Measurements from ENCODE around the gene BUB3.

The BUB3 gene

GRCh38 chr10:123134343-123134914 is 19.8 kb upstream of the BUB3 start:
- Histone ChIP-seq H3K36me3 (ENCODE audit: control insufficient read depth, insufficient read depth, low read length) (no peaks in the 10 kb centered on the region), H3K9me3 (ENCODE audit: control insufficient read depth, low read length) (no peaks in the 10 kb centered on the region), H3K27ac (ENCODE audit: insufficient read depth, low read depth, low read length, poor library complexity, severe bottlenecking) (no peak overlapping the region), H3K4me3 (ENCODE audit: insufficient read depth, low read depth, low read length) (no peak overlapping the region), H3K4me1 (ENCODE audit: control insufficient read depth, insufficient read depth, low read length) (peaks cover 27% of the 10 kb centered on the region), H3K27me3 (ENCODE audit: control insufficient read depth, insufficient read depth, low read length, poor library complexity, severe bottlenecking) (peaks cover 100% of the 10 kb centered on the region)
- WGBS, 2 experiments, result 2 to 3% methylated on average over 42 of the region's 42 CpGs

GRCh38 chr10:123134915-123135414 is 19.2 kb upstream of the BUB3 start:
- Histone ChIP-seq H3K4me3 (ENCODE audit: insufficient read depth, low read depth, low read length) (peak overlapping the region; percentile 29), H3K36me3 (ENCODE audit: control insufficient read depth, insufficient read depth, low read length) (no peaks in the 10 kb centered on the region), H3K27ac (ENCODE audit: insufficient read depth, low read depth, low read length, poor library complexity, severe bottlenecking) (no peak overlapping the region), H3K27me3 (ENCODE audit: control insufficient read depth, insufficient read depth, low read length, poor library complexity, severe bottlenecking) (peaks cover 100% of the 10 kb centered on the region), H3K4me1 (ENCODE audit: control insufficient read depth, insufficient read depth, low read length) (peaks cover 32% of the 10 kb centered on the region), H3K9me3 (ENCODE audit: control insufficient read depth, low read length) (no peaks in the 10 kb centered on the region)
- 1% methylated on average over 46 of the region's 46 CpGs for WGBS, 2 experiments

- Histone ChIP-seq H3K27me3 (ENCODE audit: control insufficient read depth, insufficient read depth, low read length, poor library complexity, severe bottlenecking) (peaks cover 100% of the 10 kb centered on the region), H3K4me1 (ENCODE audit: control insufficient read depth, insufficient read depth, low read length) (peaks cover 34% of the 10 kb centered on the region), H3K27ac (ENCODE audit: insufficient read depth, low read depth, low read length, poor library complexity, severe bottlenecking) (no peak within 1 kb of the TSS), H3K9me3 (ENCODE audit: control insufficient read depth, low read length) (no peaks in the 10 kb centered on the region), H3K36me3 (ENCODE audit: control insufficient read depth, insufficient read depth, low read length) (no peaks in the 10 kb centered on the region), H3K4me3 (ENCODE audit: insufficient read depth, low read depth, low read length) (peak within 1 kb of the TSS; percentile 29)
- 0 to 1% methylated on average over 76 of the region's 76 CpGs for WGBS, 2 experiments
Observed at GRCh38 chr10:123135415-123136141, 18.6 kb upstream of the BUB3 start, which contains the start of gene HMX3. HMX3 (plus strand) TSS chr10:123135970; CDS start chr10:123136051, 81 bp downstream.

- Histone ChIP-seq H3K27ac (ENCODE audit: insufficient read depth, low read depth, low read length, poor library complexity, severe bottlenecking) (no peak overlapping the region), H3K27me3 (ENCODE audit: control insufficient read depth, insufficient read depth, low read length, poor library complexity, severe bottlenecking) (peaks cover 100% of the 10 kb centered on the region), H3K4me1 (ENCODE audit: control insufficient read depth, insufficient read depth, low read length) (peaks cover 34% of the 10 kb centered on the region), H3K4me3 (ENCODE audit: insufficient read depth, low read depth, low read length) (peak overlapping the region; percentile 29), H3K9me3 (ENCODE audit: control insufficient read depth, low read length) (no peaks in the 10 kb centered on the region), H3K36me3 (ENCODE audit: control insufficient read depth, insufficient read depth, low read length) (no peaks in the 10 kb centered on the region)
- WGBS, 2 experiments, result 1% methylated on average over 59 of the region's 59 CpGs
Observed at GRCh38 chr10:123136221-123136805, 17.9 kb upstream of the BUB3 start.

GRCh38 chr10:123136806-123137642 is 17.2 kb upstream of the BUB3 start:
- Histone ChIP-seq H3K4me1 (ENCODE audit: control insufficient read depth, insufficient read depth, low read length) (peaks cover 34% of the 10 kb centered on the region), H3K27me3 (ENCODE audit: control insufficient read depth, insufficient read depth, low read length, poor library complexity, severe bottlenecking) (peaks cover 100% of the 10 kb centered on the region), H3K27ac (ENCODE audit: insufficient read depth, low read depth, low read length, poor library complexity, severe bottlenecking) (no peak overlapping the region), H3K9me3 (ENCODE audit: control insufficient read depth, low read length) (no peaks in the 10 kb centered on the region), H3K4me3 (ENCODE audit: insufficient read depth, low read depth, low read length) (peak overlapping the region; percentile 29), H3K36me3 (ENCODE audit: control insufficient read depth, insufficient read depth, low read length) (no peaks in the 10 kb centered on the region)
- 1% methylated on average over 83 of the region's 83 CpGs for WGBS, 2 experiments

GRCh38 chr10:123139165-123139520 is 15.1 kb upstream of the BUB3 start:
- Histone ChIP-seq H3K27me3 (ENCODE audit: control insufficient read depth, insufficient read depth, low read length, poor library complexity, severe bottlenecking) (peaks cover 100% of the 10 kb centered on the region), H3K4me1 (ENCODE audit: control insufficient read depth, insufficient read depth, low read length) (peaks cover 34% of the 10 kb centered on the region), H3K36me3 (ENCODE audit: control insufficient read depth, insufficient read depth, low read length) (no peaks in the 10 kb centered on the region), H3K27ac (ENCODE audit: insufficient read depth, low read depth, low read length, poor library complexity, severe bottlenecking) (no peak overlapping the region), H3K9me3 (ENCODE audit: control insufficient read depth, low read length) (no peaks in the 10 kb centered on the region), H3K4me3 (ENCODE audit: insufficient read depth, low read depth, low read length) (no peak overlapping the region)
- 1 to 2% methylated on average over 7 of the region's 7 CpGs for WGBS, 2 experiments

GRCh38 chr10:123139521-123140163 is 14.6 kb upstream of the BUB3 start:
- 1% methylated on average over 32 of the region's 32 CpGs for WGBS, 2 experiments
- Histone ChIP-seq H3K9me3 (ENCODE audit: control insufficient read depth, low read length) (no peaks in the 10 kb centered on the region), H3K27ac (ENCODE audit: insufficient read depth, low read depth, low read length, poor library complexity, severe bottlenecking) (no peak overlapping the region), H3K36me3 (ENCODE audit: control insufficient read depth, insufficient read depth, low read length) (no peaks in the 10 kb centered on the region), H3K4me1 (ENCODE audit: control insufficient read depth, insufficient read depth, low read length) (peaks cover 33% of the 10 kb centered on the region), H3K27me3 (ENCODE audit: control insufficient read depth, insufficient read depth, low read length, poor library complexity, severe bottlenecking) (peaks cover 100% of the 10 kb centered on the region), H3K4me3 (ENCODE audit: insufficient read depth, low read depth, low read length) (peak overlapping the region; percentile 11)

GRCh38 chr10:123140164-123140982 is 13.8 kb upstream of the BUB3 start:
- WGBS, 2 experiments, result 2 to 3% methylated on average over 43 of the region's 43 CpGs
- H3K9me3 ChIP-seq (ENCODE audit: control insufficient read depth, low read length), result no peaks in the 10 kb centered on the region
- peaks cover 26% of the 10 kb centered on the region for H3K4me1 ChIP-seq (ENCODE audit: control insufficient read depth, insufficient read depth, low read length)
- no peak overlapping the region for H3K27ac ChIP-seq (ENCODE audit: insufficient read depth, low read depth, low read length, poor library complexity, severe bottlenecking)
- peak overlapping the region; percentile 11 for H3K4me3 ChIP-seq (ENCODE audit: insufficient read depth, low read depth, low read length)
- peaks cover 100% of the 10 kb centered on the region for H3K27me3 ChIP-seq (ENCODE audit: control insufficient read depth, insufficient read depth, low read length, poor library complexity, severe bottlenecking)
- H3K36me3 ChIP-seq (ENCODE audit: control insufficient read depth, insufficient read depth, low read length), result no peaks in the 10 kb centered on the region

- no peak overlapping the region for H3K4me3 ChIP-seq (ENCODE audit: insufficient read depth, low read depth, low read length)
- H3K36me3 ChIP-seq (ENCODE audit: control insufficient read depth, insufficient read depth, low read length), result no peaks in the 10 kb centered on the region
- H3K27ac ChIP-seq (ENCODE audit: insufficient read depth, low read depth, low read length, poor library complexity, severe bottlenecking), result no peak overlapping the region
- H3K4me1 ChIP-seq (ENCODE audit: control insufficient read depth, insufficient read depth, low read length), result peaks cover 24% of the 10 kb centered on the region
- WGBS, 2 experiments, result 4 to 10% methylated on average over 6 of the region's 6 CpGs
- H3K9me3 ChIP-seq (ENCODE audit: control insufficient read depth, low read length), result no peaks in the 10 kb centered on the region
- peaks cover 100% of the 10 kb centered on the region for H3K27me3 ChIP-seq (ENCODE audit: control insufficient read depth, insufficient read depth, low read length, poor library complexity, severe bottlenecking)
Observed at GRCh38 chr10:123140983-123141390, 13.2 kb upstream of the BUB3 start.
